Mesenchymal stem cell (in vitro differentiated cells and primary cell): ENCODE data around the gene MINDY4.

ENCODE experiments used
- DNase-seq: peaks from one replicate; pipeline ENCODE4 v3.0.0-alpha.2; 2013
- H2AFZ ChIP-seq: one replicate; pipeline ENCODE4 v1.6.1; 2013; ENCODE audit warnings: low read depth, mild to moderate bottlenecking, control low read depth, inconsistent platforms, low read length, moderate library complexity
- H2AK5ac ChIP-seq: 2 replicates; pipeline ENCODE4 v1.6.1; 2013; ENCODE audit warnings: low read length, moderate library complexity, mild to moderate bottlenecking, inconsistent platforms; ENCODE audit not compliant: severe bottlenecking
- H2BK120ac ChIP-seq: one replicate; pipeline ENCODE4 v1.6.1; 2013; ENCODE audit warnings: low read depth, mild to moderate bottlenecking, inconsistent platforms, low read length, moderate library complexity
- H2BK12ac ChIP-seq, 2 experiments: one replicate each; pipeline ENCODE4 v1.6.1; 2013; ENCODE audit warnings: inconsistent platforms in 2 of 2, low read length in 2 of 2, mild to moderate bottlenecking in 2 of 2, moderate library complexity in 2 of 2, control low read depth in 1 of 2
- H2BK15ac ChIP-seq: one replicate; pipeline ENCODE4 v1.6.1; 2013; ENCODE audit warnings: mild to moderate bottlenecking, low read depth, inconsistent platforms; ENCODE audit not compliant: poor library complexity, severe bottlenecking
- H2BK5ac ChIP-seq: 2 replicates; pipeline ENCODE4 v1.6.1; 2013; ENCODE audit warnings: low read depth, mild to moderate bottlenecking, low read length, control low read depth, inconsistent platforms; ENCODE audit not compliant: poor library complexity, severe bottlenecking
- H3K14ac ChIP-seq, 2 experiments: one replicate each; pipeline ENCODE4 v1.6.1; 2013; ENCODE audit warnings: inconsistent platforms in 2 of 2, low read length in 2 of 2, control low read depth in 1 of 2, mild to moderate bottlenecking in 1 of 2, moderate library complexity in 1 of 2
- H3K18ac ChIP-seq, 2 experiments: one replicate each; pipeline ENCODE4 v1.6.1; 2013; ENCODE audit warnings: inconsistent platforms in 2 of 2, low read length in 2 of 2, control low read depth in 1 of 2, low read depth in 1 of 2, mild to moderate bottlenecking in 1 of 2
- H3K23ac ChIP-seq, 2 experiments: one replicate each; pipeline ENCODE4 v1.6.1; 2013; ENCODE audit warnings: inconsistent platforms in 2 of 2, low read length in 2 of 2, mild to moderate bottlenecking in 2 of 2, moderate library complexity in 2 of 2, control low read depth in 1 of 2
- H3K27ac ChIP-seq: 2 replicates; pipeline ENCODE4 v1.5.1; 2013; ENCODE audit warnings: mild to moderate bottlenecking, moderate library complexity, low read length, control low read depth, inconsistent platforms; ENCODE audit not compliant: poor library complexity, severe bottlenecking
- H3K27me3 ChIP-seq, 2 experiments: 2 replicates each; pipeline versions ENCODE4 v1.6.1 to v1.7.0; 2013; ENCODE audit warnings: low read length in 2 of 2, mild to moderate bottlenecking in 2 of 2, moderate library complexity in 2 of 2, control low read depth in 1 of 2, inconsistent platforms in 1 of 2; ENCODE audit not compliant: control insufficient read depth in 1 of 2, insufficient read depth in 1 of 2
- H3K36me3 ChIP-seq, 2 experiments: 2 replicates each; pipeline versions ENCODE4 v1.6.1 to v1.7.0; 2013; ENCODE audit warnings: low read length in 2 of 2, control low read depth in 1 of 2, inconsistent platforms in 1 of 2, low read depth in 1 of 2, mild to moderate bottlenecking in 1 of 2; ENCODE audit not compliant: insufficient read depth in 2 of 2, control insufficient read depth in 1 of 2
- H3K4ac ChIP-seq, 2 experiments: one replicate each; pipeline ENCODE4 v1.6.1; 2013; ENCODE audit warnings: inconsistent platforms in 2 of 2, low read length in 2 of 2, mild to moderate bottlenecking in 2 of 2, moderate library complexity in 2 of 2, control low read depth in 1 of 2, low read depth in 1 of 2
- H3K4me1 ChIP-seq: 2 replicates; pipeline ENCODE4 v1.6.1; 2013; ENCODE audit warnings: low read depth, low read length, control low read depth; ENCODE audit not compliant: control insufficient read depth, insufficient read depth
- H3K4me2 ChIP-seq: 2 replicates; pipeline ENCODE4 v1.6.1; 2013; ENCODE audit warnings: low read length, mild to moderate bottlenecking, inconsistent platforms; ENCODE audit not compliant: poor library complexity, severe bottlenecking
- H3K4me3 ChIP-seq, 2 experiments: 2 replicates each; pipeline versions ENCODE4 v1.5.1 to v1.7.0; 2013; ENCODE audit warnings: low read length in 2 of 2, mild to moderate bottlenecking in 2 of 2, control low read depth in 1 of 2, low read depth in 1 of 2; ENCODE audit not compliant: insufficient read depth in 1 of 2
- H3K79me1 ChIP-seq: replicated peaks from 2 replicates; pipeline ENCODE4 v1.6.1; 2013; ENCODE audit warnings: mild to moderate bottlenecking, control low read depth, low read length, inconsistent platforms; ENCODE audit not compliant: poor library complexity, severe bottlenecking
- H3K9ac ChIP-seq: 2 replicates; pipeline ENCODE4 v1.7.0; 2013; ENCODE audit warnings: mild to moderate bottlenecking, low read length, moderate library complexity
- H3K9me3 ChIP-seq: 2 replicates; pipeline ENCODE4 v1.7.0; 2013; ENCODE audit warnings: mild to moderate bottlenecking, low read length; ENCODE audit not compliant: control insufficient read depth
- H4K8ac ChIP-seq: one replicate; pipeline ENCODE4 v1.6.1; 2013; ENCODE audit warnings: inconsistent platforms, mild to moderate bottlenecking, low read length, moderate library complexity
- H4K91ac ChIP-seq: one replicate; pipeline ENCODE4 v1.6.1; 2013; ENCODE audit warnings: mild to moderate bottlenecking, low read length, inconsistent platforms
- WGBS: methylation state at CpG from one replicate; pipeline ENCODE4 v1.1.7; 2013; ENCODE audit warnings: mixed read lengths; 5-methylcytosine and 5-hydroxymethylcytosine counted together

Gene MINDY4

DNA sequence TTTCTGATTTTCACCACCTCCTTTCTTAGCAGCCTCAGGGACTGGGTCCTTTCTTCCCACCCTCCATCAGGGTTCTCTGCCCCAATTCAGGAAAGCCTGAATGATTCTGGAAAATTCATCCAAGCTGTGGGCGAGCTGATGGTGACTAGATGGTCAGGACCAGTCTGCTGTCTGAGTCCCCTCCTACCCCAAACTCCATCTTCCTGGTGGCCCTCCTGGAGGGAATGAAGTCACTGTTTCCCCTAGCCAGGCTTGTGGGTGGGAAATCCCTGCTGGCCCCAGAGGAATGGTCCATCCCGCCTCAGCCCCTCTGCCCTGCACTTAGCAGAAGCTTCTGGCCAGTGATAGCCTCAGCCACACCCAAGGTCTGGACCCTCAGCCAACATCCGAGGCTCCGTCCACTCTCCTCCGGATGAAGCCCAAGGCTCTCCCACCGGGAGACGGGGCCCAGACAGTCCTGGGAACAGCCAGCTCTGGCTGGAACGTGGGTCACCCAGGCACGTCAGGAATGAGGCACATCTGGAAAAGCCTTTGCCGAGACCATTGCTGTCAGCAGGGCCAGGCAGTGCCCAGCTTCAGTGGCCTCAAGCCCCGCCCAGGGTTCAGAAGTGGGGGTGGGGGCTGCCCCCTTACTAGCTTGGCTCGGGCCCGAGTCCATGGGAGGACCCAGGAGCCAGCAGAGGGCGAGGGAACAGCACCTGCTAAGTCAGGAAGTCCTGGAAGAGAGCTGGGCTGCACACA lies 136.5 kb downstream of the MINDY4 start:
- H3K23ac ChIP-seq, result no peak overlapping the region
- no peak overlapping the region for H3K4me2 ChIP-seq
- H3K18ac ChIP-seq, result no peak overlapping the region
- H3K4me3 ChIP-seq, result no peak overlapping the region
- no peaks in the 10 kb centered on the region for H3K79me1 ChIP-seq
- peaks cover 40% of the 10 kb centered on the region for H3K4me1 ChIP-seq
- H2BK120ac ChIP-seq, result no peak overlapping the region
- H3K36me3 ChIP-seq, result peaks cover 0 to 6% of the 10 kb centered on the region in 2 experiments
- no peak overlapping the region for H3K14ac ChIP-seq
- peak overlapping the region; percentile 8 for H2AK5ac ChIP-seq
- no peak overlapping the region for H3K9ac ChIP-seq
- H3K9me3 ChIP-seq, result no peaks in the 10 kb centered on the region
- H4K8ac ChIP-seq, result no peak overlapping the region
- no peak overlapping the region for H2AFZ ChIP-seq
- no peak overlapping the region for H2BK15ac ChIP-seq
- no peaks in the 10 kb centered on the region for H3K27me3 ChIP-seq
- no peak overlapping the region for H3K27ac ChIP-seq
- WGBS, result 87% methylated on average over 14 of the region's 14 CpGs
- no peak overlapping the region for H4K91ac ChIP-seq
- H2BK5ac ChIP-seq, result no peak overlapping the region
- no peak overlapping the region for H3K4ac ChIP-seq
- no peak overlapping the region for H2BK12ac ChIP-seq
- DNase-seq, result no peak

DNA sequence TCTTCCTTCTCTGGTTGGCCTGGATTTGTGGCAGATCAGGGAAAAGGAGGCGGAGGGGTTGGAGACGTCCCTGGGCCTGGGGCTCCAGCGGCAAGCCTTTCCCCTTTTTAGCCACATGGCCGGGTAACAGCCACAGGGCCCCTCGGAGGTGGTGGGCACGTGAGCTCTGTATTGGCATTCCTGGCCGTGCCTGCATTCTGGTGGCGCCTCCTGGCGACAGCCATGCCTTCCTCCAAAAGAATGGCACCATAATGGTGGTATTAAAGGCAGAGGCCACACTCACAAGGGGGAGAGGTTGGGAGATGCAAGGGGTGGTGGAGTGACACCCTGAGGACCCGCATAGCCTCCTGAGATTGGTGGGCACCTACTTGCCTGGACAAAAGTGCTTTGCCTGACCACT lies 137.5 kb downstream of the MINDY4 start:
- H3K23ac ChIP-seq, result no peak overlapping the region
- no peak overlapping the region for H3K9ac ChIP-seq
- no peak overlapping the region for H2BK12ac ChIP-seq
- H2AK5ac ChIP-seq, result no peak overlapping the region
- H2BK15ac ChIP-seq, result no peak overlapping the region
- H3K4me3 ChIP-seq, result no peak overlapping the region
- H3K36me3 ChIP-seq, result peaks cover 0 to 6% of the 10 kb centered on the region in 2 experiments
- H2BK120ac ChIP-seq, result no peak overlapping the region
- no peak overlapping the region for H3K4me2 ChIP-seq
- no peaks in the 10 kb centered on the region for H3K27me3 ChIP-seq
- H3K18ac ChIP-seq, result no peak overlapping the region
- H4K91ac ChIP-seq, result peak overlapping the region; percentile 29
- no peak overlapping the region for H3K4ac ChIP-seq
- H2AFZ ChIP-seq, result no peak overlapping the region
- 61% methylated on average over 10 of the region's 10 CpGs for WGBS
- H3K9me3 ChIP-seq, result no peaks in the 10 kb centered on the region
- H2BK5ac ChIP-seq, result no peak overlapping the region
- H3K14ac ChIP-seq, result peak overlapping the region in 1 of 2 experiments; percentile 36
- H4K8ac ChIP-seq, result no peak overlapping the region
- H3K79me1 ChIP-seq, result no peaks in the 10 kb centered on the region
- DNase-seq, result no peak
- no peak overlapping the region for H3K27ac ChIP-seq
- peaks cover 44% of the 10 kb centered on the region for H3K4me1 ChIP-seq

DNA sequence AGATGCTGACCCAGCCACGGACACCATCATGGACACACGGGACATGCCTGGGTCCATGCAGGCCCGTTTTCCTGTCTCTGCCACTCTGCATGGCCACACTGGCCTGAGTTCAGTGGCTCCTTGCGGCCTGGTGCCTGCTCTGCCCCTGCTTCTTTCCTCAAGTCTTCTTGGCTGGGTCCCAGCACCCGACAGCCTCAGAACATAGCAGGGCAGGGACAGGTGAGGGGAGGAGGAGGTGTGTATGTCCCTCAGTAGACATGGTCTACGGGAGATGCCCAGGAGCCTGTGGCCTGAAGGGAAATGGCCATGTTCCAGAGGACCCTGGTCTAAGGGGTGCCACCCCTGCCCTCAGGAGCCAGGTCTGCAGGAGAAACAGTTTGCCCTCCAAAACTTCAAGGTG lies 138.2 kb downstream of the MINDY4 start:
- H3K23ac ChIP-seq, result no peak overlapping the region

DNA sequence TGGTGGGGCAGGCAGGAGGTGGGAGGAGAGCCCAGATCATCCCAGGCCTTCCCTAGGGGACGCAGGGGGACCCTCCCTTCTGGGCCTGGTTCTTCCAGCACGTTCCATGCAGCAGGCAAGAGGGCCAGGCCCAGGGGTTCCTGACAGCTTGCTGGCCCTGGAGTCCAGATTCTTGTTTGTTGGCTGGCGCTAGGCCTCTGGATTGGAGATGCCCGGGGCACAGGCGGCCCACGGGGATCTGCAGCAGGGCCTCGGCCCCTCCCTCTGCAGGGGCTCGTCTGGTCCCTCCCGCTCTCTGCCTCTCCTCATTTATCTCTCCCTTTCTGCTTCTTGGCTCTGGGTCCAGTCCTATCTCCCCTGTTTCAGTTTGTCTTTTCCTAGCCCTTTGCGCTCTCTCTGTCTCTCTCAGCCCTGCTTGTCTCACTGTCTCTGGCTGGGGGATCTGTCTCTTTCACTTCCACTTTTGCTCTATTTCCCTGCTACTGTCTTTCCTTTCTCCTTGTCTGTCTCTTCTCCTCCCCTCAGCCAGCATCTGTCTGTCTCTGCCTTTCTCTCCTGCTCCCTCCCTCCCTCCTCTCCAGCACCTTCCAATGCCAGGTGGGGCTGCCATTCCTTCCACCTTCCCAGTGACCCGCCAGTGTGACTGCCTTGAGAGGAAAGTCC lies 139.3 kb downstream of the MINDY4 start:
- no peak overlapping the region for H3K27ac ChIP-seq
- no peak overlapping the region for H3K4me2 ChIP-seq
- no peak overlapping the region for H2BK15ac ChIP-seq
- no peaks in the 10 kb centered on the region for H3K79me1 ChIP-seq
- H4K8ac ChIP-seq, result no peak overlapping the region
- peak overlapping the region in 1 of 2 experiments; percentile 11 for H2BK12ac ChIP-seq
- H3K36me3 ChIP-seq, result peaks cover 0 to 6% of the 10 kb centered on the region in 2 experiments
- WGBS, result 93% methylated on average over 11 of the region's 11 CpGs
- H2BK120ac ChIP-seq, result peak overlapping the region; percentile 13
- H3K4me3 ChIP-seq, result no peak overlapping the region
- peaks cover 59% of the 10 kb centered on the region for H3K4me1 ChIP-seq
- H2BK5ac ChIP-seq, result no peak overlapping the region
- no peak overlapping the region for H2AFZ ChIP-seq
- DNase-seq, result no peak
- H3K9ac ChIP-seq, result peak overlapping the region; percentile 30
- peak overlapping the region in 1 of 2 experiments; percentile 13 for H3K18ac ChIP-seq
- H3K14ac ChIP-seq, result no peak overlapping the region
- H3K9me3 ChIP-seq, result no peaks in the 10 kb centered on the region
- H4K91ac ChIP-seq, result no peak overlapping the region
- H3K23ac ChIP-seq, result no peak overlapping the region
- peak overlapping the region; percentile 49 for H2AK5ac ChIP-seq
- no peaks in the 10 kb centered on the region for H3K27me3 ChIP-seq
- H3K4ac ChIP-seq, result no peak overlapping the region

More for the DNA sequence above, 138.2 kb downstream of the MINDY4 start:
- no peak overlapping the region for H2AK5ac ChIP-seq
- no peak overlapping the region for H3K27ac ChIP-seq
- H3K4me2 ChIP-seq, result no peak overlapping the region
- H3K18ac ChIP-seq, result no peak overlapping the region
- H3K27me3 ChIP-seq, result no peaks in the 10 kb centered on the region
- H2BK5ac ChIP-seq, result no peak overlapping the region
- H2BK15ac ChIP-seq, result peak overlapping the region; percentile 26
- no peak overlapping the region for H3K4ac ChIP-seq
- no peak overlapping the region for H2BK12ac ChIP-seq
- peak overlapping the region; percentile 52 for H4K91ac ChIP-seq
- no peaks in the 10 kb centered on the region for H3K9me3 ChIP-seq
- H2BK120ac ChIP-seq, result no peak overlapping the region
- 93% methylated on average over 6 of the region's 6 CpGs for WGBS
- H3K14ac ChIP-seq, result no peak overlapping the region
- H4K8ac ChIP-seq, result no peak overlapping the region
- H3K4me3 ChIP-seq, result no peak overlapping the region
- H3K36me3 ChIP-seq, result peaks cover 0 to 6% of the 10 kb centered on the region in 2 experiments
- H3K9ac ChIP-seq, result no peak overlapping the region
- H3K79me1 ChIP-seq, result no peaks in the 10 kb centered on the region
- H2AFZ ChIP-seq, result no peak overlapping the region
- no peak for DNase-seq
- peaks cover 50% of the 10 kb centered on the region for H3K4me1 ChIP-seq
